Loucy (cell line): Measurements from ENCODE around the gene DGCR8.

Experiments
- H2AFZ ChIP-seq: fragments of 200-600 bp; sonication (generic); 2 replicates; pipeline ENCODE4 v1.6.0; 2016; ENCODE audit warnings: antibody characterized with exemption, mild to moderate bottlenecking, low read length, moderate library complexity
- H3F3A ChIP-seq: fragments of 200-600 bp; 2 replicates; pipeline ENCODE4 v1.6.0; 2016; ENCODE audit warnings: antibody characterized with exemption, low read depth, mild to moderate bottlenecking
- H3K27me3 ChIP-seq: fragments of 200-600 bp; sonication (generic); 2 replicates; pipeline ENCODE4 v1.6.1; 2014; ENCODE audit warnings: low read length, mild to moderate bottlenecking; ENCODE audit not compliant: insufficient read depth, poor library complexity, severe bottlenecking
- H3K36me3 ChIP-seq: fragments of 200-600 bp; sonication (generic); 2 replicates; pipeline ENCODE4 v1.6.1; 2016; ENCODE audit warnings: low read length; ENCODE audit not compliant: insufficient read depth
- H3K4me1 ChIP-seq: fragments of 200-600 bp; sonication (generic); 2 replicates; pipeline ENCODE4 v1.5.1; 2014; ENCODE audit warnings: low read length, mild to moderate bottlenecking; ENCODE audit not compliant: insufficient read depth, poor library complexity, severe bottlenecking
- H3K4me2 ChIP-seq: fragments of 200-600 bp; sonication (generic); 2 replicates; pipeline ENCODE4 v1.6.0; 2014; ENCODE audit warnings: antibody characterized with exemption, low read length, low read depth, mild to moderate bottlenecking; ENCODE audit not compliant: poor library complexity, severe bottlenecking
- H3K4me3 ChIP-seq: fragments of 200-600 bp; sonication (generic); 2 replicates; pipeline ENCODE4 v1.5.1; 2014; ENCODE audit warnings: low read length, mild to moderate bottlenecking, mixed read lengths; ENCODE audit not compliant: poor library complexity, severe bottlenecking
- H3K79me2 ChIP-seq: fragments of 200-600 bp; sonication (generic); 2 replicates; pipeline ENCODE4 v1.6.1; 2014; ENCODE audit warnings: low read length; ENCODE audit not compliant: insufficient read depth
- H3K9ac ChIP-seq: fragments of 200-600 bp; sonication (generic); 2 replicates; pipeline ENCODE4 v1.6.0; 2014; ENCODE audit warnings: mild to moderate bottlenecking, low read depth, low read length, moderate library complexity; ENCODE audit not compliant: poor library complexity, severe bottlenecking
- H3K9me2 ChIP-seq: fragments of 200-600 bp; sonication (generic); replicated peaks from 2 replicates; pipeline ENCODE4 v1.6.1; 2016; ENCODE audit warnings: low read depth, low read length, mixed read lengths
- H3K9me3 ChIP-seq: fragments of 200-600 bp; sonication (generic); 2 replicates; pipeline ENCODE4 v1.6.1; 2014; ENCODE audit warnings: mild to moderate bottlenecking, antibody characterized with exemption, low read length, low read depth; ENCODE audit not compliant: insufficient read depth
- H4K20me1 ChIP-seq: fragments of 200-600 bp; sonication (generic); 2 replicates; pipeline ENCODE4 v1.6.0; 2014; ENCODE audit warnings: antibody characterized with exemption, low read length, mild to moderate bottlenecking; ENCODE audit not compliant: insufficient read depth, poor library complexity, severe bottlenecking
- CTCF ChIP-seq: fragments of 200-600 bp; sonication (generic); conservative IDR thresholded peaks from 2 replicates; pipeline ENCODE4 v1.5.1; 2014; ENCODE audit warnings: mild to moderate bottlenecking, antibody characterized with exemption, low read length
- EZH2phosphoT487 ChIP-seq: fragments of 200-600 bp; IDR thresholded peaks from 2 replicates; pipeline ENCODE4 v1.6.1; 2018; ENCODE audit warnings: antibody characterized with exemption, mild to moderate bottlenecking, moderate library complexity, borderline replicate concordance

The DGCR8 gene

GRCh38 chr22:20069331-20070042 is 10.6 kb upstream of the DGCR8 start:
- no peaks in the 10 kb centered on the region for H3K79me2 ChIP-seq
- H3K9ac ChIP-seq, result no peak overlapping the region
- H3K36me3 ChIP-seq, result no peaks in the 10 kb centered on the region
- no peak overlapping the region for H3K4me2 ChIP-seq
- H3K9me3 ChIP-seq, result no peaks in the 10 kb centered on the region
- TF ChIP-seq EZH2phosphoT487 (no peak), CTCF (no peak)
- H3K4me1 ChIP-seq, result no peaks in the 10 kb centered on the region
- no peaks in the 10 kb centered on the region for H3F3A ChIP-seq
- no peak overlapping the region for H2AFZ ChIP-seq
- no peaks in the 10 kb centered on the region for H3K9me2 ChIP-seq
- no peaks in the 10 kb centered on the region for H4K20me1 ChIP-seq
- no peak overlapping the region for H3K4me3 ChIP-seq
- H3K27me3 ChIP-seq, result no peaks in the 10 kb centered on the region

- H3F3A ChIP-seq, result no peaks in the 10 kb centered on the region; the same call in 1 of the 2 replicates
- H3K4me1 ChIP-seq, result no peaks in the 10 kb centered on the region
- no peaks in the 10 kb centered on the region for H4K20me1 ChIP-seq
- TF ChIP-seq EZH2phosphoT487 (no peak), CTCF (no peak)
- H3K9ac ChIP-seq, result no peak overlapping the region
- no peaks in the 10 kb centered on the region for H3K9me2 ChIP-seq
- H3K27me3 ChIP-seq, result no peaks in the 10 kb centered on the region
- H3K9me3 ChIP-seq, result no peaks in the 10 kb centered on the region
- H3K36me3 ChIP-seq, result no peaks in the 10 kb centered on the region
- H2AFZ ChIP-seq, result no peak overlapping the region
- H3K79me2 ChIP-seq, result no peaks in the 10 kb centered on the region
- no peak overlapping the region for H3K4me3 ChIP-seq
- no peak overlapping the region for H3K4me2 ChIP-seq
Measured at GRCh38 chr22:20071524-20071972, 8.5 kb upstream of the DGCR8 start.

GRCh38 chr22:20076627-20077172 is 3.3 kb upstream of the DGCR8 start:
- peaks cover 13% of the 10 kb centered on the region for H4K20me1 ChIP-seq
- no peak overlapping the region for H3K9ac ChIP-seq
- H3K9me3 ChIP-seq, result no peaks in the 10 kb centered on the region
- H2AFZ ChIP-seq, result no peak overlapping the region
- peaks cover 14% of the 10 kb centered on the region for H3K4me1 ChIP-seq
- peaks cover 5% of the 10 kb centered on the region for H3F3A ChIP-seq
- H3K36me3 ChIP-seq, result no peaks in the 10 kb centered on the region
- H3K9me2 ChIP-seq, result no peaks in the 10 kb centered on the region
- no peak overlapping the region for H3K4me2 ChIP-seq
- peaks cover 6% of the 10 kb centered on the region for H3K27me3 ChIP-seq
- no peak overlapping the region for H3K4me3 ChIP-seq
- no peak for TF ChIP-seq CTCF
- no peak for TF ChIP-seq EZH2phosphoT487
- peaks cover 22% of the 10 kb centered on the region for H3K79me2 ChIP-seq
